HEK293T (cell line): Measurements from ENCODE around the gene COIL.

Experiments used
- CTCF ChIA-PET: fragments of 350-600 bp; formaldehyde crosslinking; extraction: SDS; loops from one replicate; lab custom pipeline; 2021; ENCODE audit warnings: antibody characterized with exemption, inconsistent platforms; lab: Yijun Ruan, JAX
- POLR2A ChIA-PET: fragments of 350-600 bp; formaldehyde crosslinking; extraction: SDS; loops from one replicate; lab custom pipeline; 2020; ENCODE audit warnings: antibody characterized with exemption, inconsistent platforms; lab: Yijun Ruan, JAX
- DNase-seq: peaks from one replicate; pipeline ENCODE4 v3.0.0; 2012; ENCODE audit warnings: mixed read lengths; ENCODE audit errors: extremely low spot score
- ARNT ChIP-seq: fragments of 450-650 bp; IDR thresholded peaks from 2 replicates; pipeline ENCODE4 v1.6.1; 2017; ENCODE audit warnings: mild to moderate bottlenecking
- BHLHE40 ChIP-seq: fragments of 450-650 bp; IDR thresholded peaks from 2 replicates; pipeline ENCODE4 v1.6.1; 2016; ENCODE audit warnings: mild to moderate bottlenecking, moderate library complexity, borderline replicate concordance
- CTBP1 ChIP-seq: fragments of 450-650 bp; IDR thresholded peaks from 2 replicates; pipeline ENCODE4 v1.6.1; 2016; ENCODE audit warnings: borderline replicate concordance
- ELF4 ChIP-seq: fragments of 450-650 bp; IDR thresholded peaks from 2 replicates; pipeline ENCODE4 v1.6.1; 2017; ENCODE audit warnings: antibody characterized with exemption
- FOXA1 ChIP-seq: fragments of 450-650 bp; IDR thresholded peaks from 2 replicates; pipeline ENCODE4 v1.6.1; 2016; ENCODE audit warnings: mild to moderate bottlenecking
- FOXK2 ChIP-seq: fragments of 450-650 bp; IDR thresholded peaks from 2 replicates; pipeline ENCODE4 v1.6.1; 2016; ENCODE audit warnings: mild to moderate bottlenecking
- FOXM1 ChIP-seq: fragments of 450-650 bp; IDR thresholded peaks from 2 replicates; pipeline ENCODE4 v1.6.1; 2017; ENCODE audit warnings: mild to moderate bottlenecking, borderline replicate concordance
- HDGF ChIP-seq: fragments of 450-650 bp; IDR thresholded peaks from 2 replicates; pipeline ENCODE4 v1.6.1; 2017; ENCODE audit warnings: antibody characterized with exemption, borderline replicate concordance
- L3MBTL2 ChIP-seq: fragments of 450-650 bp; conservative IDR thresholded peaks from 2 replicates; pipeline ENCODE4 v1.6.1; 2016; ENCODE audit warnings: mild to moderate bottlenecking
- LEF1 ChIP-seq: fragments of 450-650 bp; IDR thresholded peaks from 2 replicates; pipeline ENCODE4 v1.6.1; 2017; ENCODE audit warnings: mild to moderate bottlenecking, borderline replicate concordance
- NFRKB ChIP-seq: fragments of 450-650 bp; IDR thresholded peaks from 2 replicates; pipeline ENCODE4 v1.6.1; 2016; ENCODE audit warnings: mild to moderate bottlenecking, moderate library complexity
- SP1 ChIP-seq: fragments of 450-650 bp; IDR thresholded peaks from 2 replicates; pipeline ENCODE4 v1.6.1; 2017
- SUZ12 ChIP-seq: fragments of 450-650 bp; IDR thresholded peaks from 2 replicates; pipeline ENCODE4 v1.6.1; 2016; ENCODE audit warnings: mild to moderate bottlenecking
- TARDBP ChIP-seq: fragments of 450-650 bp; IDR thresholded peaks from 2 replicates; pipeline ENCODE4 v1.6.1; 2016
- ZNF384 ChIP-seq: fragments of 450-650 bp; IDR thresholded peaks from 2 replicates; pipeline ENCODE4 v1.6.1; 2016
- TF ChIP-seq, protein P1 (sequence below): fragments of 450-650 bp; IDR thresholded peaks from 2 replicates; pipeline ENCODE4 v1.6.1; 2016

Gene COIL

GRCh38 chr17:56979091-56979480, 18.2 kb upstream of the COIL start:
- CTCF ChIA-PET: interaction anchor here (0.6 to 1.2 kb wide), 4 partner anchors 13 to 131 kb away, joined by 3 read pairs; no protein-coding TSS in a partner anchor
- no peak for DNase-seq
- TF ChIP-seq SP1: no peak
- no peak for TF ChIP-seq NFRKB
- no peak for TF ChIP-seq ARNT
- no peak for TF ChIP-seq TARDBP
- TF ChIP-seq L3MBTL2: no peak
- TF ChIP-seq ZNF384: no peak
- TF ChIP-seq FOXK2: no peak
- no peak for TF ChIP-seq SUZ12
- no peak for TF ChIP-seq BHLHE40
- no peak for TF ChIP-seq ELF4
- no peak for TF ChIP-seq CTBP1
- TF ChIP-seq FOXM1: no peak
- TF ChIP-seq, protein P1, sequence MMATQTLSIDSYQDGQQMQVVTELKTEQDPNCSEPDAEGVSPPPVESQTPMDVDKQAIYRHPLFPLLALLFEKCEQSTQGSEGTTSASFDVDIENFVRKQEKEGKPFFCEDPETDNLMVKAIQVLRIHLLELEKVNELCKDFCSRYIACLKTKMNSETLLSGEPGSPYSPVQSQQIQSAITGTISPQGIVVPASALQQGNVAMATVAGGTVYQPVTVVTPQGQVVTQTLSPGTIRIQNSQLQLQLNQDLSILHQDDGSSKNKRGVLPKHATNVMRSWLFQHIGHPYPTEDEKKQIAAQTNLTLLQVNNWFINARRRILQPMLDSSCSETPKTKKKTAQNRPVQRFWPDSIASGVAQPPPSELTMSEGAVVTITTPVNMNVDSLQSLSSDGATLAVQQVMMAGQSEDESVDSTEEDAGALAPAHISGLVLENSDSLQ: no peak
- TF ChIP-seq HDGF: no peak
- TF ChIP-seq FOXA1: no peak
- TF ChIP-seq LEF1: no peak
- POLR2A ChIA-PET: interaction anchor here (1.4 to 3.2 kb wide), 4 partner anchors 18 to 145 kb away, joined by 3 to 16 read pairs (median 4); partner anchors contain the start of genes AKAP1, C17orf67, COIL and DGKE

DNA sequence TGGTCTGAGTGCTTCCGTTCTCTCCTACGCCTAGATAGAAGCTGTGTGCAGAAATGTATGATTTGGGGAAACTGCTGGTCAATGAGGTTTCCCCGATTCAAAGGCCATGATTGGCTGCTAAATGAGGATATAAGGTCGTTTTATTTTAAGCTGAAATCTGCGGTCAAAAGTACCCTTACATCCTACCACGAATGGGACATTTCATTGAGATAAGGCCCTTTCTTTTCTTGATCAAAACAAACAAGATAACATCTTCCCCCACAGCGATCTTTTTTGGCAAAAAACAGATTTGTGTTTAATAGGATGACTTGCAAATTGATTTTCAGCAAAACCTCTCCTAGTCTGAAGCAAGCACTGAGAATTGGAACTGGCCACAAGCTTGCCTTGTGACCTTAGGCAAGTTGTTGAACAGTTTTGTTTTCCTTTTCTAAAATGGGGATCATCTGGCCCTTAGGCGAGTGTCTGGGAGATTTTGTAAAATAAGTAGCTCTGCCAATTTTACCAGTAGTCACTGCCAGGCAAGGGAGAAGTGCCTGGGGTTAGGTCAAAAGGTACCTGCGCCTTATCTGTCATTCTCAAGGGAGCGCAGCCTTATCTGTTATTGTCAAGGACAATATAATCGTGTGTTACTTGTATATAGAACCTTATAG, 17.7 kb upstream of the COIL start:
- CTCF ChIA-PET: interaction anchor here (0.6 to 1.2 kb wide), 4 partner anchors 13 to 132 kb away, joined by 3 read pairs; no protein-coding TSS in a partner anchor
- DNase-seq: no peak
- no peak for TF ChIP-seq SP1
- TF ChIP-seq BHLHE40: no peak
- TF ChIP-seq NFRKB: no peak
- POLR2A ChIA-PET: interaction anchor here (1.1 to 3.2 kb wide), 7 partner anchors 10 to 145 kb away, joined by 3 to 16 read pairs (median 4); partner anchors contain the start of genes AKAP1, C17orf67, COIL and DGKE

DNA sequence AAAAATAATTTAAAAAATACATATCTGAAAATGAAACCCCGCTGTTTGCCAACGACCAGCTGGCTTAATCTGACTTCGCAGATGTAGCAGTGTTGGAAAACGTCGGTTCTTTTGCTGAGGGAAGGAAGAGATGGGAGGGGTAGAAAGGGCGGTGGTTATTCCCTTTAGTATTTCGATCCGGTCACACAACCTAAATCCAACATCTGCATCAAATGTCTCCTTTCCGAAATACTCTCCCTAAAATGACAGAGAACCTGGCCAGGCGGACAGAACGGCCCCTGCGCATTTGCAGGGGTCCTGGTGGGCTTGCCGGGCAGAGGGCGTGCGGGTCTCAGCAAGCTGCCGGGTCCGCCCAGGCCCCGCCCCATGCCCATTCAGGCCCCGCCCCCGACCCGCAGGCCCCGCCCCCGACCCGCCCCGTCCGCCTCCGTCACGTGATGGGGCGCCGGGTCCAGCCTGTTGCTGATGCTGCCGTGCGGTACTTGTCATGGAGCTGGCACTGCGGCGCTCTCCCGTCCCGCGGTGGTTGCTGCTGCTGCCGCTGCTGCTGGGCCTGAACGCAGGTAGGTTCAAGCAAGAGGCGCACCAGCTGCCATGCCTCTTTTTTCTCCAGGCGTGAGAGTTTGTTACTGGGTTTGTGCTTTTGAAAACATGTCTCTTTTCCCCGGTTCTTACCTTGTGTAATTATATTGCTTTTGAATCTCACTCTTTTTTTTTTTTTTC, 17.0 kb upstream of the COIL start, which contains the start of gene SCPEP1:
TSS of gene SCPEP1 (plus strand) at position 459 of the 723 bp plus-strand sequence. CDS start at position 488, 29 bp downstream.
- ChIA-PET CTCF (no interaction called here), POLR2A (interaction anchor here (1.1 to 3.2 kb wide), 7 partner anchors 9 to 110 kb away, joined by 3 to 16 read pairs (median 5); partner anchors contain the start of genes AKAP1, COIL and TRIM25)
- TF ChIP-seq L3MBTL2 (no peak), SP1 (no peak), SUZ12 (no peak), HDGF (no peak), NFRKB (no peak), TARDBP (no peak), ELF4 (no peak), FOXK2 (no peak), CTBP1 (no peak)
- DNase-seq: peak; percentile 100

- DNase-seq: no peak
- TF ChIP-seq FOXK2: no peak
- no peak for TF ChIP-seq HDGF
- TF ChIP-seq SUZ12: no peak
- no peak for TF ChIP-seq L3MBTL2
- TF ChIP-seq SP1: no peak
- no peak for TF ChIP-seq ZNF384
- TF ChIP-seq CTBP1: no peak
- no peak for TF ChIP-seq NFRKB
- no peak for TF ChIP-seq ELF4
- no peak for TF ChIP-seq FOXM1
- no peak for TF ChIP-seq LEF1
- TF ChIP-seq TARDBP: no peak
- TF ChIP-seq, protein P1: no peak
- no peak for TF ChIP-seq ARNT
- no peak for TF ChIP-seq BHLHE40
- no peak for TF ChIP-seq FOXA1
- ChIA-PET POLR2A (interaction anchor here (1.2 to 3.2 kb wide), 4 partner anchors 8 to 108 kb away, joined by 4 to 16 read pairs (median 6); partner anchors contain the start of genes AKAP1, COIL and TRIM25), CTCF (no interaction called here)
These were observed 16.2 kb upstream of the COIL start for GRCh38 chr17:56976941-56977608.

DNA sequence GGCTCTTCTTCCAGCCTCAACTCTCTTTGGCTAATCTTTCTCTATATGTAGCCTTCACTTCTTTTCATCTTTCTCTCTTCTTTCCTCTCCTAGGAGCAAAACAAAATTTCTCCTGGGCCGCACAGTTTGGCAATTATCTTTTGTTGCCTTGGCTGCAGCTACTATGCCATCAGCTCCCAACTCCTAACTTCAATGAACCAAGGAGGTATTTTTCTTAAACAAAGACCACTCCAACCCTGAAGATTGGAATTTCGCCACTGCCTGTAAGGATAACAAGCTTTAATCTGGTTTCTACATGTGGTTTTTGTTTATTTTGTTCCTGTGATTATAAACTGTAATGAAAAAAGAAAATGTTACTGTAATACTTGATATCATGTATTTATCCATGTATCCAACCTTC, 14.8 kb upstream of the COIL start:
- CTCF ChIA-PET: no interaction called here
- no peak for DNase-seq
- POLR2A ChIA-PET: interaction anchor here (1.4 kb wide), 1 partner anchor 110 kb away, joined by 4 read pairs; the partner anchor contains the start of gene AKAP1
- no peak for TF ChIP-seq FOXA1
- TF ChIP-seq CTBP1: no peak
- TF ChIP-seq SUZ12: no peak
- TF ChIP-seq FOXK2: no peak
- no peak for TF ChIP-seq BHLHE40
- no peak for TF ChIP-seq HDGF
- TF ChIP-seq FOXM1: no peak
- no peak for TF ChIP-seq TARDBP
- TF ChIP-seq, protein P1: no peak
- TF ChIP-seq SP1: no peak
- TF ChIP-seq ARNT: no peak
- TF ChIP-seq NFRKB: no peak
- no peak for TF ChIP-seq LEF1
- no peak for TF ChIP-seq ELF4
- TF ChIP-seq ZNF384: no peak
